ENCODE data around the gene MRPS18B.

The MRPS18B gene

GRCh38 chr6:30617565-30618269 lies at the start of gene MRPS18B:
MRPS18B (plus strand) TSS chr6:30617840; CDS start chr6:30617866, 26 bp downstream.
- peak within 1 kb of the TSS; percentile 81 for H3K4me3 ChIP-seq (ENCODE audit: low read depth, low read length)
- TF ChIP-seq, protein P1, sequence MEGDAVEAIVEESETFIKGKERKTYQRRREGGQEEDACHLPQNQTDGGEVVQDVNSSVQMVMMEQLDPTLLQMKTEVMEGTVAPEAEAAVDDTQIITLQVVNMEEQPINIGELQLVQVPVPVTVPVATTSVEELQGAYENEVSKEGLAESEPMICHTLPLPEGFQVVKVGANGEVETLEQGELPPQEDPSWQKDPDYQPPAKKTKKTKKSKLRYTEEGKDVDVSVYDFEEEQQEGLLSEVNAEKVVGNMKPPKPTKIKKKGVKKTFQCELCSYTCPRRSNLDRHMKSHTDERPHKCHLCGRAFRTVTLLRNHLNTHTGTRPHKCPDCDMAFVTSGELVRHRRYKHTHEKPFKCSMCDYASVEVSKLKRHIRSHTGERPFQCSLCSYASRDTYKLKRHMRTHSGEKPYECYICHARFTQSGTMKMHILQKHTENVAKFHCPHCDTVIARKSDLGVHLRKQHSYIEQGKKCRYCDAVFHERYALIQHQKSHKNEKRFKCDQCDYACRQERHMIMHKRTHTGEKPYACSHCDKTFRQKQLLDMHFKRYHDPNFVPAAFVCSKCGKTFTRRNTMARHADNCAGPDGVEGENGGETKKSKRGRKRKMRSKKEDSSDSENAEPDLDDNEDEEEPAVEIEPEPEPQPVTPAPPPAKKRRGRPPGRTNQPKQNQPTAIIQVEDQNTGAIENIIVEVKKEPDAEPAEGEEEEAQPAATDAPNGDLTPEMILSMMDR (IDR thresholded peaks at IDR 0.05; ENCODE audit: borderline replicate concordance, insufficient read depth, low read depth, low read length) = no peak

DNA sequence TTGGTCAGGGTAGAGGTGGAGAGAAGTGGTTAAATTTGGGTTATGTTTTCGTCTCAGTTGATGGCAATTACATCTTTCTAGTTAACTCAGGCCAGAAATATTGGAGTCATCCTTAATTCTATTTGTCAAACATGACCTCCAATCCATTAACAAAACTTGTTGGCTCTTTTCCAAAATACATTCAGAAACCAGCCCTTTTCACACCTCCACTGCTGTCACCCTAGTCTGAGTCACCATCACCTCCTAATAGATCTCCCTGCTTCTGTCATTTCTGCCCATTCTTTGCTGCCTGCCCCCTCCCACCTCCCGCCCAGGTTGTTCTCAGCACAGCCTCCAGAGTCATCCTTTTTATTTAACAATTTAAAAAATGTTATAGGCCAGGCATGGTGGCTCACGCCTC lies 49.4 kb upstream of the MRPS18B start:
- TF ChIP-seq, protein P1 (IDR thresholded peaks at IDR 0.05; ENCODE audit: borderline replicate concordance, insufficient read depth, low read depth, low read length) = no peak
- H3K4me3 ChIP-seq (ENCODE audit: low read depth, low read length) = no peak overlapping the region

DNA sequence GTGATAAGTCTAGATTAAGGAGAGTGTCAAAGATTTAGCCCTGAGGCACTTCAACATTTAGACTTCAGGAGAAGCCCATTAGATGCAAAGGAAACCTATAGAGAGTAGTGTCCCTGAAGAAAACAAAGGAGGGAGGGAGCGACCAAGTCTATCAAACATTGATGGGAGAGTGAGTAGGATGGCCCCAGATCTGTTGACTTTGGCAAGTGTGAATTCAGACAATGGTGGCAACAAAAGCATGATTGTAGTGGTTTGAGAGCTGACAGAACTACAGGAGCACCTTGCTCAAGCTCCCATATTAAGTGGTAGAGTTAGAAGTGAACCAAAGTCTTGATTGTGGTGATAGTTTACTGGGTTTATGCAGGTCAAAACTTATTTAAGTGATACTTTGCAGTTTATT lies 47.4 kb upstream of the MRPS18B start:
- no peak overlapping the region for H3K4me3 ChIP-seq (ENCODE audit: low read depth, low read length)
- TF ChIP-seq, protein P1 (IDR thresholded peaks at IDR 0.05; ENCODE audit: borderline replicate concordance, insufficient read depth, low read depth, low read length) = no peak

- peak overlapping the region; percentile 29 for H3K4me3 ChIP-seq (ENCODE audit: low read depth, low read length)
Measured at GRCh38 chr6:30570740-30571074, 46.9 kb upstream of the MRPS18B start.

GRCh38 chr6:30571075-30571761 lies 46.4 kb upstream of the MRPS18B start, which contains the start of gene ABCF1:
ABCF1 (plus strand) TSS chr6:30571442; CDS start chr6:30571488, 46 bp downstream.
- H3K4me3 ChIP-seq (ENCODE audit: low read depth, low read length) = peak within 1 kb of the TSS; percentile 73
- TF ChIP-seq, protein P1 (IDR thresholded peaks at IDR 0.05; ENCODE audit: borderline replicate concordance, insufficient read depth, low read depth, low read length) = no peak

More at GRCh38 chr6:30570740-30571074, 46.9 kb upstream of the MRPS18B start:
- TF ChIP-seq, protein P1 (IDR thresholded peaks at IDR 0.05; ENCODE audit: borderline replicate concordance, insufficient read depth, low read depth, low read length) = no peak

DNA sequence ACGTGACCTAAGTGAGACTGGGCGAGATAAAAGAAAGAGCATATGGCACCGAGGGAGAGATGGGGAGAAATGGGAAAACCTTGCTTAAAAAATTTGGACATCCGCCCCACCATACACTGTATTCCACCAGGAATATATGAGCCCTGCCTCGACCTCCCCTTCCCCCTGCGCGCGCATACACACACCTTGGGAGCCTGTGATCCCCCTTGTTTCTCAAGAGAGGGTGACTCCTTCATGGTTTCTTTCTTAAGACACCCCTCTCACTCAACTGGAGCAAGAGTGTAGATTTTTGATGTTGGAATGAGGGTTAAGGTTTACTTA lies 45.9 kb upstream of the MRPS18B start:
- H3K4me3 ChIP-seq (ENCODE audit: low read depth, low read length) = peak overlapping the region; percentile 73
- TF ChIP-seq, protein P1 (IDR thresholded peaks at IDR 0.05; ENCODE audit: borderline replicate concordance, insufficient read depth, low read depth, low read length) = no peak

DNA sequence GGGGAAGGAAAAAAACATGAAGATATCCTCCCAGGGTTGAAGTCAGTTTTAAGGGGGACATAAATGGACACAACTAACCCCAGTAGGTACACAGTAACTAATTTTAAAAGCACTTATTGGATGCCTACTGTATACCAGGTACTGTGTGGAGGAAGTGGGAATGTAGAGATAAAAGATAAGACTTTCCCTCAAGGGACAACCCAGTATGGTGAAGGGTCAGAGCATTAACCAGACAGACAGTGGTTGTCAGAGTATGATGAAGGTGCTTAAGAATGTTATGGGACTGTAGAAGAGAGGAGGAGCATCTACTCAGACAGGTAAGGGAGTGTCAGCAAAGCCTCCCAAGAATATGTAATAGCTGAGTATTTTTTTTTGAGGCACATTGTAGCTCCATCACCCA lies 45.5 kb upstream of the MRPS18B start:
- TF ChIP-seq, protein P1 (IDR thresholded peaks at IDR 0.05; ENCODE audit: borderline replicate concordance, insufficient read depth, low read depth, low read length) = no peak
- peak overlapping the region; percentile 73 for H3K4me3 ChIP-seq (ENCODE audit: low read depth, low read length)
